ENCODE measurements around the gene CTDSPL2.
"Not testable (repeated sequence)": the region's sequence is repeated elsewhere in the genome, so short reads cannot be mapped to it uniquely, and the experiment has no call there.

The CTDSPL2 gene

DNA sequence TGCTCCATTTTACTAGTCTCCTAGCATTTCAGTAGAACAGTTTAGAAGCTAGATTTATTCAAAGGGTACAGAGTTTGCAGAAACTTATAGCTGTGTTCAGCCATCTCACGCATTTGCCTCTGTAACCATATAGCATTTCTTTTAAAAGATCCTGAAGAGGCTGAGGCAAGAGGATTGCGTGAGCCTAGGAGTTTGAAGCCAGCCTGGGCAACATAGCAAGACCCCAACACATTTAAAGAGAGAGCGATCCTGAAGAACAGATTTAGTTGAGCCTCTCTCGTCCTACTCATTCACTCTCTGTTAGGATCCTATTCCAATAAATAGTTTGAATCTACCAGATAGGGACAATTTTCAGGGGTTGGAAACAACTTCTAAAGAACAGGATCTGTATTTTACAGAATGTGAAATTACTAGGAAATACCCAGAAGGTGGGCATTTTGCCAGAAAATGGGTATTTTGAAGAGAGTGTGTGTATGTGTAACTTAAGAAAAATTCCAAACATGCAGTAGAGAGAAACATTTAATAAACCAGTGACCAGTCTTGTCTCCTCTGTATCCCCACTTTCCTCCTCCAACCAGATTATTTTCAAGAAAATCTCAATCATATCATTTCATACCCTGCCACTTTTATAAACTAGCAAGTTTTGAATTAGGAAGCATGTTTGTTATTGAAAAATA, 114.0 kb downstream of the CTDSPL2 start:
- no peak for DNase-seq (ENCODE audit: low read depth)

DNA sequence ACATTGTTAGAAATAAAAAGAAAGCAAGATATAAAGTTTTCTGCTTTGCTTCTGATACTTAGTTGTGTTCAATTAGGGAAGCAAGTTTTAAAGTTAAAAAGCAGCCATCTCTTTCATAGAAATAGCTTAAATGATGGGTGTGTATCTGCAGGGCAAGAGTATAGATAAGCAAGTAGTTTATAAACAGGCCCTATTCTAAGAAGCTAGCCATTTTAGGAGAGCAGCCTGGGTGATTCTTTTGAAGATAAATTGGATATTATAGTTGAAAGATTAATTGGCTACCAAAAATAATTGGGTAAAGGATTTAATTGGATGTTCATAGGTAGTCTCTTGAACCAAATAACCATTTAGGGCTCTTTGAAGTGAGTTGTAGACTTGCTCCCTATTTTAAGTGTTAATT, 115.2 kb downstream of the CTDSPL2 start:
- DNase-seq (ENCODE audit: low read depth): no peak

DNA sequence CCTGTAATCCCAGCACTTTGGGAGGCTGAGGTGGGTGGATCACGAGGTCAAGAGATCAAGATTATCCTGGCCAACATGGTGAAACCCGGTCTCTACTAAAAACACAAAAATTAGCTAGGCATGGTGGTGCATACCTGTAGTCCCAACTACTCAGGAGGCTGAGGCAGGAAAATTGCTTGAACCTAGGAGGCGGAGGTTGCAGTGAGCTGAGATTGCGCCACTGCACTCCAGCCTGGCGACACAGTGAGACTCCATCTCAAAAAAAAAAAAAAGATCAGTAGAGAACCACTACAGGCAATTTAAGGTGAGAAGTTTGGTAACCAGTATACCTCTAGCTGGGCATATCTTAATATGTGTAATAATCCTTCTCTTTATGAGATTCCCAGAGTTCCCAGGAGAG, 117.3 kb downstream of the CTDSPL2 start:
- DNase-seq (ENCODE audit: low read depth): not testable (repeated sequence)

DNA sequence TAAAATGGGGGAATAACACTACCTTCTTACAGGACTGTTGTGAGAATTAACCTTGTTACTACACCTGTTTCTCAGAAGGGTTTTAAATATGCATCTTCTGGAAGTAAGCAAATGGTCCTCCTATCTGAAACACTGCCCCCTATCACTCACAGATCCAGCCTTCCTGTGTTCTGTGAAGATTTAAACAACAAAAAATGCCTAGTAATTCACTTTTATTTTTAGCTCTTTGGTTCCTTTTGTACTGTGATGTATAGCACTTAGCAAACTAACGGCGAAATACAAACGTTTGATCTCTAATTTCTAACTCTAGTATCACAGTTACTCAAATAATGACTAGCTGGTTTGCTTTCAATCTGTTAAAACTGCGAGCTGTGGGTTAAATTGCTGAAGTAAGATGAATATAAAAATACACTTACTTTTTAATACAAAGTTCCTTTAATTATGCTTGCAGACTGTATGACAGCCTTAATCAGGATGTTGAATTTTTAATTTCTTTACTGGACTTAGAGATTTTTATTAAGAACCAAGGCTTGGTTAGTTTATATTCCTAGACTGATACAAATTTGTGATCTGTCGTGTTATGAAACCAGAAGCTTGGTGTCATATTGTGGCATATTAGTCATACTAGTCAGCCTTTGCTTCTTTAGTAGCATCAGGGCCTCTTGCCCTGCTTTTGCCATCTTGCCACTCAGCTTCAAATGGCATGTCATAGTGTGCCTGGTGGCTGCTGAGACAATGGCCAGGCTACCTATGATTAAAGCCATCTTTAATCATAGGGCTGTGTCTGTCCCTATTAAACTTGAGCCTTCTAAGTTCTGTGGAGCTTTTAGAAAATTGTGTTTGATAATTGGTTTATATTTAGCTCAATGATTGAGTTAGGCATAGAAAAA, 118.7 kb downstream of the CTDSPL2 start:
- no peak for DNase-seq (ENCODE audit: low read depth)

DNA sequence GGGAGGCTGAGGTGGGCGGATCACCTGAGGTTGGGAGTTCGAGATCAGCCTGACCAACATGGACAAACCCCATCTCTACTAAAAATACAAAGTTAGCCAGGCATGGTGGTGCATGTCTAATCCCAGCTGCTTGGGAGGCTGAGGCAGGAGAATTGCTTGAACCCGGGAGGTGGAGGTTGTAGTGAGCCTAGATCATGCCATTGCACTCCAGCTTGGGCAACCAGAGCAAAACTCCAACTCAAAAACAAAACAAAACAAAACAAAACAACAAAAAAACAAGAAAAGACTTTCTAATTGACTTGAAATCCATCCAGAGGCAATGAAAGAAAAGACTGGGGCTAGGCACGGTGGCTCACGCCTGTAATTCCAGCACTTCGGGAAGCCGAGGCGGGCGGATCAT, 121.7 kb downstream of the CTDSPL2 start:
- DNase-seq (ENCODE audit: low read depth): not testable (repeated sequence)

DNA sequence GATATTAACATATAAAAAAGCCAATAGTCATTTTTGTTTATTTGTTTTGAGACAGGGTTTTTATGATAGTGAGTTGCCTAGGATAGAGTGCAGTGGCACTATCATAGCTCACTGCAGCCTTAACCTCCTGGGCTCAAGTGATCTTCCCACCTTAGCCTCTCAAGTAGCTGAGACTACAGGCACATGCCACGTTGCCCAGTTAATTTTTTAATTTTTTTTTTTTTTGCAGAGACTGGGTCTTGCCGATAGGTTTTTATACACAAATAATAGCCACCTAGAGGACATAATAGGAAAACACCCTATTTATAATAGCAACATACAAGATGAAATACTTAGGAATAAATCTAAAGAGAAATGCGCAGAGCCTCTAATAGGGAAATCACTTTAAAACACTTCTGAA, 122.8 kb downstream of the CTDSPL2 start:
- no peak for DNase-seq (ENCODE audit: low read depth)

DNA sequence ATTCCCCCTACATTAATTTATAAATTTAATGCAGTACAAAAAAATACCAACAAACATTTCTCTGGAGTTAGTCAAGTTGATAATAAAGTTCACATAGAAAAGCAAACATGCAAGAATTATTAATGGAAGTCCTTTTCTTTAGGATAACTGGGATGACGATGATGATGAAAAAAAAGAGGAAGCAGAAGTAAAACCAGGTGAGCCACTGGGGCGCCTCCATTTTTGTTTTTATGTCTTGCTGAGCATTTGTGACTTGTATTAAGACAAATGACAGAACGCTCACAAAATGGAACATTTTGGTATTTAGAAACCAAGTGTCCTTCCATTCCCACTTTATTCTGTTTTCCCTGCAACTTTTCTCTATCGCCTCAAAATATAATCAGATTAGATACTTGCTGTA, 123.3 kb downstream of the CTDSPL2 start:
- DNase-seq (ENCODE audit: low read depth): no peak

DNA sequence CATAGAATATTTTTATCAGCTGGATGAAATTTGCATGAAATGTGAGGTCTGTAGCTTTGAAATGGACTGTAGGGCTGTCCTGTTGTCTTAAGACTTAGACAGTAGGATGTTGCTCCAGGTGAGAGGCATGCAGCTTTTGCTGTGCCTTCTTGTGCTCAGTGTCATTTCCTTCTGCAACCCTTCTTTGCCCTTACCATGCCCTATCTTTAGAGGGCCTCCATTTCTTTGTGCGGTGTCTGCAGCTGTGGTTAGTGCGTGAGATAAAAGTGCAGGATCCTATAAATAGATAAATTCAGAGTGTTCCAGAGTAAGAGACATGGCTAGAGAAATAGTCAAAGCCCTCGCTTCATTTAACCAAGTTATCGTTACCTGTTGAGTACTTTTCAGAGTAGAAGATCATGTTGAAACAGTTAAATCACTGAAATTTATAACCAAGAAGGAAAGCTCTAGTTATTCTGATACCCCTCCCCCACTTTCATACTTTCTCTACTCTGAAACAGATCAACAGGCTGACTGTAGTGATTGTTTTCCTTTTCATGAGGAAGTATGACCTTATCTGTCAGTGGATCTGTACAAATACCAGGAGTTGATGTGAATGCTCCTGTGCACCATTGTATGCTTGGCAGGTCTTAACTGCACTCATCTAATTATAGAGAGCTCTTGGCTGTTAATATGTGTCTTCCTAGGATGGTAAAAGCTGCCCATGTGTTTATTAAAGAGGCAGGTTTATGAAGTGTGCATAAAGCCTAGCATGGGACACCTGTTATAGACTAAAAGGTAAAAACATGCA, 127.7 kb downstream of the CTDSPL2 start:
- DNase-seq (ENCODE audit: low read depth): no peak

DNA sequence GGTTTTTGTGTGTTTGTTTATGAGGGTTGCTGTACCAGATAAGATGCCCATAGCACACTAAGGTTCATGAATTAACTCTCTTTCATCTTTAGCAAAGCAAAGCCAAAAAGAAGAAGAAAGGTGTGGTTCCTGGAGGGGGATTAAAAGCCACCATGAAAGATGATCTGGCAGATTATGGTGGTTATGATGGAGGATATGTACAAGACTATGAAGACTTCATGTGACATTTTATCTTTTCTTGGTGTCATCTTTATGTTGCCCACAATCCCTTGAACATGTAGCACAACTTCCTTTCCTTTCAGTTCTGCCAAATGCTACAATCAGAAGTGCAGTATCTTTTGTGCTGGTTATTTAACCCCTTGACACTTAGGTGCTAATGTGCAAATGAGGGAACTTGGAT, 133.5 kb downstream of the CTDSPL2 start:
- DNase-seq (ENCODE audit: low read depth): not testable (repeated sequence)

DNA sequence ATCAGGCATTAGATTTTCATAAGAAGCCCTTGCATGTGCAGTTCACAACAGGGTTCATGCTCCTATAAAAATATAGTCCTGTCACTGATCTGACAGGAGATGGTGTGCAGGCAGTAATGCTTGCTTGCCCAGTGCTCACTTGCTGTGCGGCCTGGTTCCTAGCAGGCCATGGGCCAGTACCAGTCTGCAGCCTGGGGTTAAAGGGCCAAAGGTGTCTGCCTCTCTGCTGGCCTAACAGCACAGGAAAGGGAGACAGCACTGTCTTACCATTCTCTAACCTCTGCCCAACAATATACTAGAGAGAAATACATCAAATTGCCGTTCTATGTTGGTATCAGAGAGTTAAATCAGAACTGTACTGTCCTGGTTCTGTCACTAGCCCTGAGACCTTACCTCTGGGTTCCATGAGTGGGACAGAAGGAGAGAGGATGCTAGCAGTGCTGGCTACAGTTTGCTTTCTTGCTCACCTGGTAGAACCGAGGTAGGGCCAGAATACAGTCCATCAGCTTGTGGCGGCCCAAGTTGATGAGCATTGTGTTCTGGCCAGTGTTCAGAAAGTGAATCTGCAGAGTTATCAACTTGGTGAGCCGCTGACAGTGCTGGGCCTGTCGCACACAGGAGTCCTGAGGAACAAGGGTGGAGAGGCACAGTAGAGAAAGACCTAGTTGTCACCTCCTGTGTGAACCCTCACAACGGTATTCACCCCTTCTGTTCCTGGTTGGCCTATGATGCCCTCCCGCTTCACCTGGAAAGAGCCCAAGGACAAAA, 138.1 kb downstream of the CTDSPL2 start:
- no peak for DNase-seq (ENCODE audit: low read depth)

DNA sequence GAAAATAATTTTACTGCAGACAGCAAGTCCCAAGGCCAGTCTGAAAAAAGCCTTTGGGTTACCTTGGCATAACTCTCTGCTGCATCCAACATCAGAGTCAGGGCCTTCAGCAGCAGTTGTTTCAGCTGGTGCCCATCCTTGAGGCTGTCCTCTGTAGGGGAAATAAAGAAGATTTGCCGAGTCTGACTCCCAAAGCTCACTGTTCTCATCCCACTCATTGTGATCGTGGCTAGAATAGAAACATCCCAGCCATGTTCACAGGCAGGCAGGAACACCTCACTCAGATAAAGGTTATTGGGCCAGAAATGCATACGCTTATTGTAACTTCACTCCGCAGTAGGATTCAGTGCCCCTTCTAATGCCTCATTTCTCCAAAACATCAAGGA, 138.7 kb downstream of the CTDSPL2 start:
- DNase-seq (ENCODE audit: low read depth): no peak

DNA sequence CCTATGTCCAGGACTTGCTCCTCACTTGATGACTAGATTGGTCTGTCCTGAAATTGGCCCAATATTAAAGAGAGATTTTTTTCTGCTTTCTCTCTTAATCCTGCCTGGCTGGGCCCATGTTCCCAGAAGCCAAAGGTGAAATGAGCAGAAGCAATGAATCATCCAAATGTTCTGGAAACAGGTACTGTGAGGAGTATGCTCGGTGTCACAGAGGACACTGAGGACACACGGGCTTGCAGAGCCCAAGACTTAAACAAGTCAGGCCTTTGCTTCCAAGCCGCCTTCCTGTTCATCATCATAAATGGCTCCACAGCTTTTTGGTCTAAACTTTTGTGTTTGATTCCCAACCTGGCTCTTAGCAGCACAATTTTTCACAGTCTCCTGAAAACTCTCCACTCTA, 140.9 kb downstream of the CTDSPL2 start:
- DNase-seq (ENCODE audit: low read depth): no peak

DNA sequence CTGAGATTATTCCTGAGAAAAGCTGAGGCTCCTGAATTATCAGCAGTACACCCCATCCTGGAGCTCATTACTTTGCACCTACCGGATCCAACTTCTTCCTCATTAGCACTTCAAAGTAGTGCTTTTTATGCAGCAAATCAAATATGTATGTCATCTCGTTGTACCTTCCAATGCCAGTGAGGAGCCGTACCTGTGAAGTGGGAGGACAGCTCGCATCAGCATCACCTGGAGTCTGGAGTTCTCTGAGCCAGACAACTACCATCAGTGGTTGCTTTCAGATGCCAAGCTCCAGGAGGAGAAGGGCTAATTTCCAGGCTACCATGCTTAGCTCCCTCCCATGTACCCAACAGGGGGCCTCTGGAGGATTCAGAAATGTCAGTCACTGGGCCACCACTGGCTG, 141.9 kb downstream of the CTDSPL2 start:
- DNase-seq (ENCODE audit: low read depth): no peak

DNA sequence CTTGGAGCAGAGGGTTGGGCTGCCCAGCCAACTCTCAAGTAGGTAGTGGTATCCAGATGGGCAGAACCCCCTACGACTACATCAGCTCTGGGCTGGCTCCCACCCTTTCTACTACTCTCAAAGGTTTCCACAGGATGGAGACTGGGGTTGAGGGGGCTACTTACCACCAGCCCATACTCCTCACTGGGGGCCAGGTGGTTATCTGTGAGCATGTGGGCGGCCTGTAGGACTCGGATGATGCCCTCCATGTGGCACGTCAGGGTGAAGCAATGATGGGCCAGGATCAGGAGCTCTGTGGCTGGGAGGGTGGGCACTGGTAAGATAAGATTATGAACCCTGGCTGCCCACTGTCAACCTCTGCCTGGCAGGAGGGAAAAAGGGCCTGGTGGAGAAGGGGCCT, 142.9 kb downstream of the CTDSPL2 start:
- no peak for DNase-seq (ENCODE audit: low read depth)

DNA sequence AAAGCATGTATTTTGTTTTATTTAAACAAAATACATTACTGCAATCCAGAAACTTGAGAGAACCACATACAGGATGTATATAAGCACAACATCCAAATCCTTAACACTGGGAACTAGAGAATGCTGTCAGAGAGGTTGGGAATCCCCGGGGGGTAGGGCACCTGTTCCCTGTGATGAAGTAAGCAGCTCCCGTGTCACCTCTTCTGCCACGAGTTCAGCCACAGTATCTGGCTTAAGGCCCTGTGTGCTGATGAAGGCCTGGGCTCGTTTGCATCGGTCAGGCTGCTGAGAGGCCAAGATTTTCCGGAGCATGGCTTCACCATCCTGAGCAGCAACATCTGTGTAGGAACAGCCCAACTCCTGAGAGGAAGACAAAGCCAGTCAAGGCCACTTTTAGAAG, 146.0 kb downstream of the CTDSPL2 start:
- no peak for DNase-seq (ENCODE audit: low read depth)

DNA sequence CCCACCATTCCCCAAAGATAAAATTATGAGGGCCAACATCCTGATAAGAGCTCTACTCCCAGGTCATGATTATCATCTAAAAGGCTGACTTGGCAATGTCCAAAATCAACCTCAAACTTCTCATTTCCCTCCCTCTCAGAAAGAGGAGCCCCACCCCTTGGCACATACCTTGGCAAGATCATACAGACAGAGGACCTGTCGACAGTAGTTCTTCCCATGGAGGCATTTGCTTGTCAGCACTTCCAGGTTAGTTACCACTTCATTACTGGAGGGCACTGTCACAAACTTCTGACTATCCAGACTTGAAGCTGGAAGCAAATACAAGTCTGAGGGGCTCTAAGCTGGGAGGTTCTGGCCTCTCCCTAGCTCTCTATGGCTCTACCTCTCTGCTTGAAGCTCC, 147.3 kb downstream of the CTDSPL2 start:
- DNase-seq (ENCODE audit: low read depth): no peak

Data from stimulated activated CD8-positive, alpha-beta memory T cell treated with anti-CD3 and anti-CD28 coated beads, Interleukin-12 subunit alpha, Interleukin-12 subunit beta, amount 100 ng/mL, for 4 hours (primary cell).